ENCODE results near the gene MGA.
A peak's percentile ranks its signal among the peaks of the same experiment; 100 is the strongest.

MGA gene

GRCh38 chr15:41782371-41783282 lies 122.4 kb downstream of the MGA start:
- DNase-seq (ENCODE audit: low spot score): peak; percentile 77

- DNase-seq (ENCODE audit: low spot score): no peak
Measured at GRCh38 chr15:41783296-41783695, 123.1 kb downstream of the MGA start.

- DNase-seq (ENCODE audit: low spot score): no peak
Measured at GRCh38 chr15:41788262-41788661, 128.1 kb downstream of the MGA start.

GRCh38 chr15:41789236-41789635 lies 129.0 kb downstream of the MGA start:
- no peak for DNase-seq (ENCODE audit: low spot score)

GRCh38 chr15:41789662-41790061 lies 129.5 kb downstream of the MGA start:
- DNase-seq (ENCODE audit: low spot score): no peak

GRCh38 chr15:41790169-41790568 lies 130.0 kb downstream of the MGA start:
- DNase-seq (ENCODE audit: low spot score): no peak

GRCh38 chr15:41790756-41791546 lies 130.7 kb downstream of the MGA start:
- DNase-seq (ENCODE audit: low spot score): no peak

GRCh38 chr15:41791547-41791937 lies 131.3 kb downstream of the MGA start:
- no peak for DNase-seq (ENCODE audit: low spot score)

- DNase-seq (ENCODE audit: low spot score): no peak
Measured at GRCh38 chr15:41792000-41792637, 131.9 kb downstream of the MGA start.

- DNase-seq (ENCODE audit: low spot score): no peak
Measured at GRCh38 chr15:41794081-41794480, 133.9 kb downstream of the MGA start.

GRCh38 chr15:41795996-41796856 lies 136.0 kb downstream of the MGA start:
- no peak for DNase-seq (ENCODE audit: low spot score)

- DNase-seq (ENCODE audit: low spot score): no peak
Measured at GRCh38 chr15:41797201-41797944, 137.2 kb downstream of the MGA start.

GRCh38 chr15:41798607-41799487 lies 138.6 kb downstream of the MGA start:
- DNase-seq (ENCODE audit: low spot score): no peak

GRCh38 chr15:41799488-41799805 lies 139.2 kb downstream of the MGA start:
- no peak for DNase-seq (ENCODE audit: low spot score)

- no peak for DNase-seq (ENCODE audit: low spot score)
Measured at GRCh38 chr15:41801185-41801584, 141.0 kb downstream of the MGA start.

GRCh38 chr15:41801850-41802455 lies 141.7 kb downstream of the MGA start:
- DNase-seq (ENCODE audit: low spot score): no peak

- DNase-seq (ENCODE audit: low spot score): no peak
Measured at GRCh38 chr15:41804361-41804760, 144.2 kb downstream of the MGA start.

- DNase-seq (ENCODE audit: low spot score): no peak
Measured at GRCh38 chr15:41804916-41805666, 144.9 kb downstream of the MGA start.

- no peak for DNase-seq (ENCODE audit: low spot score)
Measured at GRCh38 chr15:41805711-41806110, 145.5 kb downstream of the MGA start.
